T47D (cell line): ENCODE measurements around the gene ANKRD39.

Source experiments
- DNase-seq, 2 experiments: peaks; one replicate each; pipeline versions ENCODE4 v3.0.0 to v3.0.0-alpha.2; 2011 to 2012; ENCODE audit warnings: low read depth in 1 of 2, low spot score in 1 of 2
- JUND ChIP-seq: IDR thresholded peaks from 2 replicates; pipeline ENCODE4 v1.6.1; 2012; ENCODE audit warnings: low read depth
- in situ Hi-C: cut with HindIII; loops from 2 replicates; pipeline ENCODE4 v1.10.0; 2016; ENCODE audit warnings: low sequenced_read_pairs, low pct_unique_long_range_greater_than_20kb

The ANKRD39 gene

GRCh38 chr2:96819876-96820511, 37.8 kb downstream of the ANKRD39 start:
- no peak for DNase-seq
- in situ Hi-C loops, result no loop called here
- no peak for TF ChIP-seq JUND

GRCh38 chr2:96819128-96819875, 38.5 kb downstream of the ANKRD39 start:
- no peak for DNase-seq
- TF ChIP-seq JUND, result no peak
- in situ Hi-C loops, result no loop called here

GRCh38 chr2:96817882-96818281, 39.9 kb downstream of the ANKRD39 start:
- in situ Hi-C loops, result no loop called here
- TF ChIP-seq JUND, result no peak
- no peak for DNase-seq

GRCh38 chr2:96816836-96817702, 40.7 kb downstream of the ANKRD39 start:
- DNase-seq, result no peak
- in situ Hi-C loops, result no loop called here
- no peak for TF ChIP-seq JUND

GRCh38 chr2:96816127-96816835, 41.5 kb downstream of the ANKRD39 start, which contains the start of gene CNNM3:
TSS of gene CNNM3 (plus strand) at chr2:96816268. CDS start at chr2:96816278, 10 bp downstream.
- in situ Hi-C loops, result no loop called here
- peak; percentile 94 to 99 for DNase-seq
- TF ChIP-seq JUND, result no peak

GRCh38 chr2:96815326-96816126, 42.3 kb downstream of the ANKRD39 start:
- TF ChIP-seq JUND, result no peak
- DNase-seq, result no peak
- in situ Hi-C loops, result no loop called here

- in situ Hi-C loops, result no loop called here
- no peak for TF ChIP-seq JUND
- DNase-seq, result no peak
Measured at GRCh38 chr2:96813656-96814055, 44.2 kb downstream of the ANKRD39 start.

- no peak for DNase-seq
- TF ChIP-seq JUND, result no peak
- in situ Hi-C loops, result no loop called here
Measured at GRCh38 chr2:96811917-96812316, 45.9 kb downstream of the ANKRD39 start.

- in situ Hi-C loops, result no loop called here
- DNase-seq, result no peak
- no peak for TF ChIP-seq JUND
Measured at GRCh38 chr2:96810783-96811192, 47.0 kb downstream of the ANKRD39 start.

GRCh38 chr2:96809951-96810782, 47.6 kb downstream of the ANKRD39 start:
- in situ Hi-C loops, result no loop called here
- no peak for TF ChIP-seq JUND
- DNase-seq, result no peak

GRCh38 chr2:96809216-96809882, 48.5 kb downstream of the ANKRD39 start:
- in situ Hi-C loops, result no loop called here
- no peak for TF ChIP-seq JUND
- DNase-seq, result no peak
